HG02970 (cell line): ENCODE data around the gene TXNDC5.

Experiments
- ATAC-seq: cut with Tn5 transposase; IDR thresholded peaks from one replicate; pipeline ENCODE4 v1.9.1; 2021; ENCODE audit warnings: mild to moderate bottlenecking, moderate library complexity, moderate number of reproducible peaks; ENCODE audit not compliant: unreplicated experiment, low FRiP score

The TXNDC5 gene

DNA sequence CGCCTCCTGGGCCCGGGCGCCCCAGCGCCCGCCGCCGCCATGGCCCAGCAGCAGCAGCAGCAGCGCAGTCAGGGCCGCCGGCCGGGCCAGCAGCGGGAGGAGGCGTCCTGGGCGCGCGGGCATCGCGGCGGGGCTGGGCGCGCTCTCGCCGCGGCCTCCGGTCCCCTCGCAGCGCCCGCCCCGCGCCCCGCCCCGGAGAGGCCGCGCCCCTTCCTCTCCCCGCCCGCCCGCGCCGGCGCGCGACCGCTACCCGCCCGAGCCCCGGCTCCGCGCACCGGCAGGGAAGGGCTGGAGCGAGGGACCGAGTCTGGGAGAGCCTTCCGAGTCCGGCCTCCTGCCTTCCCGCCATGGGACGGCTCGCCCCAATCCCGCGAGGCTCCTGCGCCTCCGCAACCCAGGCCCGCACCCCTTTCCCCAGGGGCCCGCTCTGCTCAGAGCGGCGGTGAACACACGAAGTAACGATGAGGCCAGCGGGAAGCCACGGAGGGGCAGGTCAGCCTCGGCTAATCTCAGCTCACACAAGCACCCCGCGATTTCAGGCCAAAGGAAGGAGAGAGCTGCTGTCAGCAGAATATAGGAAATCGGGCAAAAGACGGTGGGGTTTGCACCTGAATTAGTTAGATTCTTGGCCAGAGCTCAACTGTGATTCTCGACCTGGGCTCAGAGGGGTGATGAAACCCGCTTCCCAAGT, at the start of gene TXNDC5:
Gene TXNDC5 (minus strand): TSS at position 135 of the 691 bp plus-strand sequence. CDS start 12 bp downstream, at position 123.
- ATAC-seq: peak; percentile 67

DNA sequence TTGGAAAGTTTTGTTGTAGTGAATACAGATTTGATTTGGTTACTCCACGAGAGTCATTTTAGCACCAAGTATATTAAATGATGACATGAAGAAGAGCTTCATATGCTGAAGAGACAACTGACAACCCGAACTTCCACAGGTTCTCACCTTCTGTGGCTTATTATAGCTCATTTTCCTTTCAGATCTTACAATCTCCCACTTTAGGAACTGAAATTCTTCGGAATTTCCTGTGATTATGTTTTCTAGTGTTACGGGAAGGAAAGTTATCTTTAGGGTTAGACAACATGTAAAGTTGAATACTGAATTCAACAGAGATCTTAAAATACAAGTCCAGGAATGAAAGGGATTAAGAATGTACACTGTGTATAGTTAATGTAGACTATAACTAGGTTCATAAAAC, 49.6 kb upstream of the TXNDC5 start:
- no peak for ATAC-seq

DNA sequence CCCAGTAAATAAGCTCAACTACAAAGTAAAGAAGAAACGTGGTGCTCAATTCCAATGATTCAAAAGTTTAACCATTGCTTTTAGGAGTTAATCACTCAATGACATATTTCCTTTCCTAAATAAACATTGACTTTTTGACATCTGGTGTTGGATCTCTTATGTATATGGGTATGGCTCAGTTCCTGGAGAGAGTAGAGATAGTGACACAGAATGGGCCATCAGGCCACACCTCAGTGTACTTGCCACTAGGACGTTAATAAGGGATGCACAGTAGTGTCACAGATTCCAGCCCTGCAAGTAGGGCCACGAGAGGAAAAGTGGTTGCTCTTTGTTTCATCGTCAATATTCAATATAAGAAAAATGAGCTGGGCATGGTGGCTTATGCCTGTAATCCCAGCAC, 48.9 kb upstream of the TXNDC5 start:
- no peak for ATAC-seq

DNA sequence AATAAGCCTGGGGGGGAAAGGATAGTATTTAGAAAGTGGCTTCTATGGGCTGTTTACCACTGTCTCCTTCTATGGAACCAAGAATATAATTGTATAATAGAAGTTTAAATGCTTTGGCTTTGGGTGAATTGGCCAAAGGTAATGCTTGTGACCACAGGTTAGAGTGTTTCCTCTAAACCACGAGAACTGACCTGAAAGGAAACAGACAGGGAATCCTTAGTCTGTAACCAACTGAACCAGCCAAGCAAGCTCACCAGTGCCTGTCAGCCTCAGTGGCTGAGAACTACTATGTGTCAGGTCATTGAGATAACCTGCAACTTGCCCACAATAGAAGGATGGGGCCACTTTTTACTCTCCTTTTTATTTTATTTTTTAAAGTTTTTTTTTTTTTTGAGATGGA, 47.9 kb upstream of the TXNDC5 start:
- no peak for ATAC-seq

DNA sequence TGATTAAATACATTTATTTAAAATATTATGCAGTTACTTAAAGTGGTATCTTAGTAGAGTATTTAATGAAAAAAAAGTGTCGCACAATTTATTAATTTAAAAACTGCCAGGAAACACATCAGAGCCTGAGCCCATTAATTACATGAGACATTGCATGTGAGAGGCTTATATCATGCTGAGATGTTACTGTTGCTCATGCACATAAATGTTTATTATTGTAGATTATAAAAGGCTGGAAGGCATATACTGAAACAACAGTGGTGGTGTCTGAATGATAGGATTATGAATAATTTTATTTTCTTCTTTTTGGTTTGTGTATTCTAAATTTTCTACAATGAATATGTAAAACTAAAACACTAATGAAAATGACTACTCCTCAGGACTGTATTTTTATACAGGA, 45.7 kb upstream of the TXNDC5 start:
- no peak for ATAC-seq

DNA sequence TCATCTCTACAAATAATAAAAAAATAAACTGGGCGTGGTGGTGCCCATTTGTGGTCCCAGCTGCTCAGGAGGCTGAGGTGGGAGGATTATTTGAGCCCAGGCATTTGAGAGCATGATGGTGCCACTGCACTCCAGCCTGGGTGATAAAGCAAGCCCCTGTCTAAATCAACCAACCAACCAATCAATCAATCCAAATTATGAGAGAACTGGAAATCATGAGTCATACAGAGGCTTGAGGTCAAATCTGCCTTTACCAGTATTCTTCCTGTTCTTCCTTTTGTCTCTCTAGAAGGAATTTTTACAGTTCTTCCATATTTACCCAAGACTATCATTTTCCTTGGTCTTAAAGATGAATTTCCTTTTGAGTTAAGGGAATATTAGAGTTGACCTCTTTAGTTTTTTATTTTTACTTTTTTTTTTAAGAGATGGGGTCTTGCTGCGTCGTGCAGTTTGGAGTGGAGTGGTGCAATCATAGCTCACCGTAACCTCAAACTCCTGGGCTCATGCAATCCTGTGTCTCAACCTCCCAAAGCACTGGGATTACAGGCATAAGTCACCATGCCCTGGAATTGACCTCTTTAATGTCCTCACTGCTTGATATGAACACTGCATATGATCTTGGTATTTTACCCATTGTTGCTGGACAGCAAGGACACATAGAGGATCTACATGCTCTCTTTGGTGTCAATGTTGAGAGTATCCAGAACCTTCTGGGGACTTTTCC, 44.1 kb upstream of the TXNDC5 start:
- no peak for ATAC-seq

DNA sequence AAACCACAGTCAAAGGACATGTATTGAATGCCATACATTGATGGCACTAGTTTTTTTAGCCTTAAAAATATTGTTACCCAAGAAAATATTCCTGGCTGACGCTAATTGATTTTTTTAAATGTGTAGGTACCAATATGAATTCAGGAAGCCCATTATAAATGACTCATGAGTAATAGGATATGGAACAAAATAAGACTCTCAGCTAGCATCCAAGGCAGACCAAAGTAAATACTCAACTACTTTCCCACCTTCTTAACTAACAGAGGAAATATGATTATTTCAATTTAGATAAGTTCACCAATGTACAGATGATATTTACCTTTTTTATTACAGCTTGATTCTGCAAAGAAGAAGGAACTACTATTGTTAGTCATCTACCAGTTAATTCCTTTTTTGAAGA, 43.2 kb upstream of the TXNDC5 start:
- ATAC-seq: no peak

DNA sequence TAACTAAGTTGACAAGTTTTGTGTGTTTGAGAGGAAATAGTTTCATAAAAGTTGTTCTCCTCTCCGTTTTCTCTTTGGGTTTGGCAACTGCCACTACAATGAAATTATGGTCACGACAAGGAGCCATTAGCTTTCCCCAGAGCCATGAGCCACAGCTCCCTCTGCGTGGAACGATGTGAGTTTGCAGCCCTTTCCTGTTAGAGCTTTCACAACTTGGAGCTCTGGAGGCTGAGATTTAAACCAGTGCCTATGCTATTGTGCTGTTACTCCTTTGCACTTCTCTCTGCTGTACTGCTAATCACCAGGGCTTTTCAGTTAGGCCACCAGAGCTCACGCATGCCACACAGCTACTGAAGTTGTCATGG, 29.3 kb upstream of the TXNDC5 start:
- ATAC-seq: no peak

DNA sequence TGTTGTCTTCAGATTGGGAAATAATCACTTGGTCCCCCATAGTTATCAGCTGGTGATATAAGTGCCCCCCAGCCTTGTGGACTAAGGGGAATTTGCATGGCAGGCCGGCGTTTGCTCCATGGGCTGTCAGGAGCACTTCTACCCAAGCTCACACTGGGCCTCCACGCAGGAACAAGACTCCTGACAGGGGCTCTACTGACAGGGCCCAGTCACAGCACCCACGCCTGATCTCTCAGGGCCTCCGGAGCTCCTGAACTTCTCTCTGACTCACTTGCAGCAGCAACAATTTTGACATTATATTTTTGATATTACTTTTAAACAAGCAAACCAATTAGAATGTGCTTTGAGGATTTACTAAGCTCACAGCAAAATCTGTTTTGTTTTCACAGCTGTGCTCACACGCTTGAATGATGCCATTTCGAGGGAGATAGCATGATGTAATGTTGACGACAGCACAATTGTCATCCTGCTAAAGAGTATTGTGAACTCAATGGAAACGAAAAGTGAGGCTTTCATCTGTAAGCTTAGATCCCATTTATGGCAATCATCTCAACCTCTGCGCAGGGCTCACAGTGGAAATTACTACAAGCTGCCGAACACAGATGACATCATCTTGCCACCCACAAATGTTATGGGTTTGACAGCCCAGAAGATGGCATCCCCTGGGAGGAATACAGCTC, 28.7 kb upstream of the TXNDC5 start:
- ATAC-seq: no peak

DNA sequence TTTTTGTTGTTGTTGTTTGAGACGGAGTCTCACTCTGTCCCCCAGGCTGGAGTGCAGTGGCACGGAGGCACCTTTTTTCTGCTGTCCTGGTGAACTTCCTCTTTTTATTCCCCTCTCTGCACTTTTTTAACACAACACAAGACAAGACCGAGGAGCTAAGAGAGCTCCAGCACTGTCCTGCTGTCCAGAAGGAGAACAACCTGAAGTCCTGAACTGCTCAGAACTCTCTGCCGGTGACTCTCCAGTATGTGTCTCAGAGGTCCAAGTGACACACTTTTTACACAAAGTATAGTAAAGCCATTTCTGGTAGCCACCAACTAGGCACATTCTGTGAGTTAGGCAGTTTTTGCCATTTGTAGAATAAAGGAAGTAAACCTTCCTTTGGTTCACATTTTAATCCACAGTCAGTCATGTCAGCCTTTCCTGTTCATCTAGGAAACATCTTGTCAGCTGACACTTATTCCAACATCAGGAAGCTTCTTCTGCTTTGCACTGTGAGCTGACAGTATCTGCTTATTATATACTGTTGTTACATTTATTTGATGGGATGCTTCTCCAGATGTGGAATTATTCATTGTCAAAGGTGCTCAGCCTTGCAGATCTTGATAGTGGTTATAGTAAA, 28.1 kb upstream of the TXNDC5 start:
- no peak for ATAC-seq

DNA sequence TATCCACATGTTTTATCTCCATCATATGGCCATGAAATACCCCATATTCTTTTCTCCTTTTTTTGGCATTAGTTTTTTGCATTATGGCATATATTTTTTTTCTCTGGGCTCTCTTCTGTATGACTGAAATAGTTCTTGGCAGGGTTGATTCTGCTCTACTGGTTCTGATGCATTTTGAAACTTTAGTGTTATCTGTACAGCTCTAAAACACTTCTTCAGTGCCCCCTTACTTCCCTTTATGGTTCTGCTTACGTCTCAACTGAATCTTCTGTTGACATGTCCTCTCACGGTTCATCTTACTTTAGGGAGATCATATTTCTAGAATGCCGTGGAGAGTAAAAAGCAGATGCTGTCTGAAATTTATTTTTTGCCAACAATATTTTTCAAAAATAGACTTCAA, 23.2 kb upstream of the TXNDC5 start:
- ATAC-seq: no peak

DNA sequence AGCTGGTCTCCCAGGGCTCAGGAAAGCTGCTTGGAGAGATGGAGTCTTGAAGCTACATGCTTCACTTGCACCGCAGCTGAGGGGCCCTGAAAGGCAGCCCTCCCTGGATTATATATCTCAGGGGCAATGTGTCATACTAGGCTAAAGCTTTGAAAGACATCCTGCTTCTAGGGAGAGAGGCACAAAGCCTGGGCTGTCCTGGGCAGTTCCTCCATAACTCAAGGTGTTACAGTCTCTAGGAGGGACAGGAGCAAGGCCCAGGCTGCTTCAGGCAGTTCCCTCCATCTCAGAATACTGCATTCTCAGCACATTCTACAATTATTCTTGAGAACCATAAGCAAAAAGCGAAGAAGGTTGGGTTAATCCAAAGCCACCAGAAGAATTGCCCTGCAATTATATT, 22.0 kb upstream of the TXNDC5 start:
- no peak for ATAC-seq

DNA sequence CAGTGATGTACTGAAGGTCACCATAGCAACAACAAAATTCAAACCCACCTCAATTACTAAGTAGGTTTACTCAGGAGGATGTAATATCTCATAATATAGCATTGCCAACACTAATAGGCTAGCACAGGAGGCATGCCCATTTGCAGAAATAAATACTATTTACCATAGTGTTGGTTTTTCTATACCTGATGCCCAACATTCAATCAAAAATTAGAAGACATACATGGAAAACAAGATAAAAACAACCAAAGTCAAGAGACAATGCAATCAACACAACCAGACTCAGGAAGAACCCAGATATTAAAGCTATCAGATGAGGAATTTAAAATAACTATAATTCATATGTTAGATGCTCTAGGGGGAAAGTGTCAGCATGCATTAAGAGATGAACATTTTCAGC, 14.3 kb upstream of the TXNDC5 start:
- ATAC-seq: no peak

DNA sequence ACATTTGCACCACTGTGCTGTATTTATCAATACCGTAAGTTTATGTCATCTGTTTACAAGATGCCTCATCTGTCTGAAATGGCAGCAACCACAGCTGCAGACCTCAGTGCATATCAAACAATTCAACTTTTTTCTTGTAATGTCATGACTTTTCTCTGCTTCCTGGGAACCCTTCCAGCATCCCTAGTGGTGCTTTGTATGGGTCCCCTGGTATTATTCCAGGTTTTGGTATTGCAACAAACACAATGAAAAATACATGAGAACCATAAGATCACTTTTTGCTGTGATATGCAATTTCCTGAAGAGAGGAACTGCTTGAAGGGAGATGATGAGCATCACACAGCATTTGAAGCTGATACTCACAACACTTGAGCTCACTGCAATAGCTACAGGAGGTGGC, 12.0 kb upstream of the TXNDC5 start:
- ATAC-seq: no peak

DNA sequence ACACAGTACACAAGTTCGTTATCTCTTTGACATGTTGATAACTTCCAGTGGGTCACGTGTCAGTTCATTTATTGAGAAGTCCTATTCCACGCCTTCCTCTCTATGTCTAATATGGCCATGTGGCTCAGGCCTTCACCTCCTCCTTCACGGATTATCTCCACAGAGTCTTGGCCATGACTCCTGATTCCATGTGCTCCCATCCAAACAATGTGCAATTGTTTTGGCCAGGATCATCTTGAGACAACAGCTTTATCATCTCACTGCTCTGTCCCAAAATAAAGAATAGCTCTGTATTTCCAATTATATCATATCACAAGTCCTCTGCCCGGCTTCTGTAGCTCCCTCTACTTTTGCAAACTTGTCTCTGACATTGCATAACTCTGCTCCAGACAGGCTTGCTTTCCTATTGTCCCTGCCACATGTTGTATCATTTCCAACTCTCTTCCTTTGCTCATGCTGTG, 11.1 kb upstream of the TXNDC5 start:
- no peak for ATAC-seq

DNA sequence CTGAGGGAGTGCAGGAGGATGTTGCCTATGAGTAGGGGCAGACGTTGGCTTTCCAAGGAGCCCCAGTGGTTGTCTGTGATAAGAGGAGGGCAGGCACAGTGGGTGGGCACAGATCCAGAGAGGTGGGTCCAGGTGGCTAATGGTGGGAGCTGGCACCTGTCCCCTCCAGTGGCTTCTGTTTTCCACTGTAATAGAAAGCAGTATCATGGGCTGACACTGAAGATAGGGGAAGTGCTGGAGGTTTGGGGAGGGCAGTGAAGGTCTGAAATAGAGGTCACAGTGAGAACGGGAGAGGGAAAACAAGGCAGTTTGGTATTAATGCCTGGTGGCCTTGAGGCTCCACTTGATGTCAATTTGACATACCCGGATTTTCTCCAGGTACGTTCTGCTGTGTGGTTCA, 10.5 kb upstream of the TXNDC5 start:
- no peak for ATAC-seq

DNA sequence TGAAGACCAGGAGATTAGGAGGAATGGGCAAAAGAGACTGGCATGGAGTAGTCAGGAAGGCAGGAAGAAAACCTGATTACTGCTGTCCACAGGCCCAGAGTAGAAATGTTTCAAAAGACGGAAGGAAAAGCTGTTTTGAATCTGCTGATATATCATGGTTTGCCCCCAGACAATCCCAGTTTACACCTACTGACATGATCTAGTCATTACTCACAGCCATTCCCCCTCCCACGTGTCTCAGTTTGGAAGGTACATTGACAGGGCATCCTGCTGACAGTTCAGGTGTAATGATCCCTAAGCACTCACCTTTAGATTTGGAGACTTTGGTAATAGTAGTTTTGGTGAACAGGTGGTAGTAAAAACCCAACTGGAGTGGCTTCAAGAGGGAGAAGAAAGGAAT, 9.8 kb upstream of the TXNDC5 start:
- no peak for ATAC-seq

DNA sequence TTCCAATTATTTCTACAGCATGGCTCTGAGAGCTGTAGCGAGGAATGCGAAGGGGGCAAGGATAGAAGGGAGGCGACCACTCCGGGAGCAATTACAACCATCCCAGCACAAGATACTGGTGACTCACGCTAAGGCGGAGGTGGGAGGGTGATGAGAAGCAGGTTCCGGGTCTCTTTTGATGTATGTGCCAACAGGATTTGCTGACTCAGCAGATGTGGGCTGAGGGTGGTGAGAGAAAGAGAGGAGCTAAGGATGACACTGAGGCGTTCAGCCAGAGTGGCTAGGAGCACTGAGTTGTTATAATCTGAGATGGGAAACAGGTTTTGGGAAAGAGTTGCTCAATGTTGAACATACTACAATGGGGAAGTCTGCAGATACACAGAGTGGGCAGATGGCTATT, 9.3 kb upstream of the TXNDC5 start:
- ATAC-seq: no peak

DNA sequence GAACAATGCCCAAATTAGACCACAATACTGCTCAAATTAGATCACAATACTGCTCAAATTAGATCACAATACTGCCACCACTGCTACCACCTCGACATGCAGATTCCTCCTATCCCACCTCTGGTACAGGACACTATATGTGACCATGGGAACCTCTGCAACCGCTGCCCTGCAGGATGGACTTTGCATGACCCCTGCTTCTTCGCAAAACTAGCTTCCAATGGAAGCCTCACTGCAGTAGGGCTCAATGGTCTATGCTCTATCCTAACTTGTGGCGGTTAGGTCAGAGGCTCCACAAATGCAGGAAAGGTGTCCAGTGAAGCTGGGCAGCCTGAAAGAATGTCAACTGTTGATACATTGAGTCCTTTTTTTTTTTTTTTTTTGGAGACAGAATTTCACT, 7.8 kb upstream of the TXNDC5 start:
- no peak for ATAC-seq

DNA sequence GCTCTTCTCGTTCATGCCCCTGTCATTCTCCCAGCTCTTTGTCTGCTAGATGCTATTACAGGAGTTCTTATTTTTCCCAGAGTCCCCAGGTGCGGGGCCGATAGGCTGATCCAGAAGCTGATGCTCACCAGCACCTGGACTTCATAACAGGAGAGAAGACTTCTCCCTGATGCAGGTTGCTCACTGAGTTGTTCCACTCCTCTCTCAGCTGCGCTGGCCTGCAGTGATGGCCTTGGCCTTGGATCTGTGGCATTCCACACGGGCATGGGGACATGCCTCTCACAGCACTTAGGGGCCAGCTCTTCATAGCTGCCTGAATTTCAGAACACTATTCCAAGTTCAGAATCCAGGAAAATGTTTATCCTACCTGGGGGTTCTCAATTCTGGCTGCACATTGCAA, 7.1 kb upstream of the TXNDC5 start:
- ATAC-seq: no peak

DNA sequence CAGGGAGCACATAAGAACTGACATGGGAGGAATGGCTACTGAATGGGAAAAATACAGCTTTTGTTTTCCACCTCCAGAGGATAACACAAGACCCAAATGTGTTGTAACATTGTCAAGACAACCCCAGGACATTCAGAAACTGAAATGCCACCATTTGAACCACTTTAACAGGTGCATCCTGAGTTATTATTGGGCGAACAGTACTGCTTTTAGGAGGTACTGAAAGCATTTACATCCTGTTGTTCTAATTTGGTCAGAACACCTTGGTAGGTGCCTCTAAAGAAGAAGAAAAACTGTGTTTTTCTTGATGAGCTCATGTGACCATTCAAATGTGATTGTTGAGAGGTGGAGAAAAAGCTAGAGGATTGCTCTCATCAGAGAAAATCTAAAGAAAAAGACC, 6.4 kb upstream of the TXNDC5 start:
- ATAC-seq: peak; percentile 80
